Measurements from ENCODE around the gene KLHL9. TPM values are rescaled to one million over a fixed set of nuclear protein-coding genes. Genes with fewer than 3 reads are reported as not detected.
"Not testable (repeated sequence)": the region's sequence is repeated elsewhere in the genome, so short reads cannot be mapped to it uniquely, and the experiment has no call there.

The KLHL9 gene, protein sequence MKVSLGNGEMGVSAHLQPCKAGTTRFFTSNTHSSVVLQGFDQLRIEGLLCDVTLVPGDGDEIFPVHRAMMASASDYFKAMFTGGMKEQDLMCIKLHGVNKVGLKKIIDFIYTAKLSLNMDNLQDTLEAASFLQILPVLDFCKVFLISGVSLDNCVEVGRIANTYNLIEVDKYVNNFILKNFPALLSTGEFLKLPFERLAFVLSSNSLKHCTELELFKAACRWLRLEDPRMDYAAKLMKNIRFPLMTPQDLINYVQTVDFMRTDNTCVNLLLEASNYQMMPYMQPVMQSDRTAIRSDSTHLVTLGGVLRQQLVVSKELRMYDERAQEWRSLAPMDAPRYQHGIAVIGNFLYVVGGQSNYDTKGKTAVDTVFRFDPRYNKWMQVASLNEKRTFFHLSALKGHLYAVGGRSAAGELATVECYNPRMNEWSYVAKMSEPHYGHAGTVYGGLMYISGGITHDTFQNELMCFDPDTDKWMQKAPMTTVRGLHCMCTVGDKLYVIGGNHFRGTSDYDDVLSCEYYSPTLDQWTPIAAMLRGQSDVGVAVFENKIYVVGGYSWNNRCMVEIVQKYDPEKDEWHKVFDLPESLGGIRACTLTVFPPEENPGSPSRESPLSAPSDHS
- total RNA-seq = 10 to 100 TPM; 21.4 to 31.4 TPM

DNA sequence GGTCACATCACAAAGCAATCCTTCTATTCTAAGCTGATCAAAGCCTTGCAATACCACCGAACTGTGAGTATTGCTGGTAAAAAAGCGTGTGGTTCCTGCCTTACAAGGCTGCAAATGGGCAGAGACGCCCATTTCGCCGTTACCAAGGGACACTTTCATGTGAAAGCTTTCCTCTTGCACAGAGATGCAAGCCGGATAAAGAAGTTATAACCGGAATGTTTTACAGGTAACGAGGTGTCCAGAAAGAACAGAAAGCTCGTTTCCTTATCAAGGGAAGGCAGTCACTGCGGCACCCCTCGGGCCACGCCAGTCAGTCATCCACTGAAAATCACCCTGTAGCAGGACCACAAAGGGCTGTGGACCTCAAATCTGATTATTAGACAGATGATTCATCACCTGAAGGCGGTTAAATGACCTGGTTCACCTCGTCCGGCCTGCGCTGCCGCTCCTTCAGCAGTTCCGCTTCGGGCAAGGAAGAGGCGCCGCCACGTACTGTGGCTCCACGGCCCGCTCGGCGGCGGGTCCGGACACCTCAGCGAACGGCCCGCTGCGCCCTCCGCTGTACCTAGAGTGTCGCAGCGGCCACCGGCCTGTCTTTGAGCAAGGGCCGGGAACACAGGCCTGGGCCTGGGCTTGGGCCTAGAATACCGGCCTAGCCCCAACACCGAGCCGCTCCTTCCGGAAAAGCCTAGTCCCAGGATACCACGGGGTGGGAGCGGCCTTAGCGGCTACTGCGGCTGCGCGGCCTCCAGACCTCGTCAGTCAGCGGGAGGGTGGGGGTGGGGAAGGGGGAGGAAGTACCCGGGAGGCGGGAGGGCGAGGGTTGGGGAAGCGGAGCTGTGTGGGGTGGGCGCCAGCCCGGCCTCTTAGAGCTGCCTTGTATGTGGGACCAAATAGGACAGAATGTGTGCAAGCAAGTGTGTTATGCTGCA is at the start of gene KLHL9:
TSS of gene KLHL9 (minus strand) at position 704 of the 932 bp plus-strand sequence. CDS start at position 159, 545 bp downstream.
- DNase-seq (ENCODE audit: low spot score) = peak; percentile 91
- H3K27me3 ChIP-seq (replicated peaks; ENCODE audit: insufficient read depth) = no peaks in the 10 kb centered on the region
- intact Hi-C loops (cut with DNase I) = loop anchor here (5.0 to 10.0 kb wide), 2 partner anchors 467 to 670 kb away; partner anchors contain the start of genes CDKN2B and MTAP
- H3K9me3 ChIP-seq = no peaks in the 10 kb centered on the region
- H3K4me1 ChIP-seq (replicated peaks) = peaks cover 8% of the 10 kb centered on the region
- TF ChIP-seq POLR2A (IDR thresholded peaks at IDR 0.05) = peak; percentile 62
- TF ChIP-seq, protein P1, sequence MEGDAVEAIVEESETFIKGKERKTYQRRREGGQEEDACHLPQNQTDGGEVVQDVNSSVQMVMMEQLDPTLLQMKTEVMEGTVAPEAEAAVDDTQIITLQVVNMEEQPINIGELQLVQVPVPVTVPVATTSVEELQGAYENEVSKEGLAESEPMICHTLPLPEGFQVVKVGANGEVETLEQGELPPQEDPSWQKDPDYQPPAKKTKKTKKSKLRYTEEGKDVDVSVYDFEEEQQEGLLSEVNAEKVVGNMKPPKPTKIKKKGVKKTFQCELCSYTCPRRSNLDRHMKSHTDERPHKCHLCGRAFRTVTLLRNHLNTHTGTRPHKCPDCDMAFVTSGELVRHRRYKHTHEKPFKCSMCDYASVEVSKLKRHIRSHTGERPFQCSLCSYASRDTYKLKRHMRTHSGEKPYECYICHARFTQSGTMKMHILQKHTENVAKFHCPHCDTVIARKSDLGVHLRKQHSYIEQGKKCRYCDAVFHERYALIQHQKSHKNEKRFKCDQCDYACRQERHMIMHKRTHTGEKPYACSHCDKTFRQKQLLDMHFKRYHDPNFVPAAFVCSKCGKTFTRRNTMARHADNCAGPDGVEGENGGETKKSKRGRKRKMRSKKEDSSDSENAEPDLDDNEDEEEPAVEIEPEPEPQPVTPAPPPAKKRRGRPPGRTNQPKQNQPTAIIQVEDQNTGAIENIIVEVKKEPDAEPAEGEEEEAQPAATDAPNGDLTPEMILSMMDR (IDR thresholded peaks at IDR 0.05) = no peak
- TF ChIP-seq POLR2AphosphoS5 (IDR thresholded peaks at IDR 0.05) = peak; percentile 84
- under 1% methylated on average over 55 of the region's 55 CpGs for WGBS
- H3K27ac ChIP-seq = peak within 1 kb of the TSS; percentile 95 to 96
- H3K4me3 ChIP-seq = peak within 1 kb of the TSS; percentile 74 to 79
- H3K36me3 ChIP-seq = no peaks in the 10 kb centered on the region

DNA sequence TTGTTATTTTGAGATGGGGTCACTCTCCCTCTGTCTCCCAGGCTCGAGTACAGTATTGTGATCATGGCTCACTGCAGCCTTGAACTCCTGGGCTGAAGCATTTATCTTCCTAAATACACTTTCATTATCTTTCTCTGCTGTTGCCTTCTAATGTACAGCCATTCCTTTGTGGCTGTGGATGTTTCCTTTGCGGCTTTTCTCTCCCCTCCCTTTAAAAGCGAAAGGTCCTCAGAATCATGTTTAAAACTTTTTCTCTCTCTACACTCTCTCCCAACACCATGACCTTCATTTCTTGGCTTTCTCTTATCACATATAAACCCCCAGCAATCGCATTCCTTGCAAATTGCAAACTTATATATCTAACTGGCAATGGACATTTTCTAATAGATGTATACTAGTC is 48.4 kb upstream of the KLHL9 start:
- intact Hi-C loops (cut with DNase I) = no loop called here
- whole genome bisulfite sequencing = 78% methylated on average over 4 of the region's 4 CpGs

DNA sequence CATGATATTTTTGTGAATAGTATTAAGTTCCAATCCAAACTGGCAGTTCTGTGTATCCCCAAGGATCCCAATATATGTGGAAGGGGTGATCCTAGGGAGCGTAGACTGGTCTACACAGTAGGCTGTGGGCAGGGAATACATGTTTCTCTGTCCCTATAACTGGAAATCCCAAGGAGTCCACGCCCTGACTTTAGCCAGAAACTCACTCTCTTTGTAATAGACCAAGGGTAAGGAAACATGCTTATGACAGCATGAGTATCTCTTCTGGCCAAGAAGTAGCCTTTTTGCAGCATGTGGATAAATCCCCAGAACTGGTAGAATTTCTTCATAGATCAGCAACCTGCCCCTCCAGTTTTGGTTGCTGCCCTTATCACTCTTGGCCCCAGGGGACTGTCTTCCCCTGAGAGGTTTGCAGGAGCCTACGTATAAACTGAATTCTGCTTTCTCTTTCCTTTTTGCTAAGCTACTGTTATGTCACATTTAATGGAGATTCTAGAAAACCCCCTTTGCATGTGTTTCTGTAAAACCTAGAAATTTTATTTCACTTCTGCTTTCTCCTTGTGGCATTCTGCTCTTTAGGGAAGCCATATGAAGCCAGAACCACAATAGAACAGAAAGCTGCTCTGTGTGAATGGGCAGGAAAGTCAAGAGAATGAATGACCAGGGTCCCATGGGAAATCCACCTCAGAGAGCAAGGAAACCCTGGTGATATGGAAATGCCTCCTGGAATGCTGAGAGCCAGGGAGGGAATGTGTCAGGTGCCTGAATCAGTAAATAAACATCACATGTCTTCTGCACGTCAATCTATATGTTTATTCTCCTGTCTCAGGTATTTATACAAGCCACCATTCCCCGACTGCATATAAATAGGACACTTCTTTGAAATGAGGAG is 46.5 kb upstream of the KLHL9 start:
- intact Hi-C loops (cut with DNase I) = no loop called here
- no peak overlapping the region for H3K27ac ChIP-seq
- no peaks in the 10 kb centered on the region for H3K4me1 ChIP-seq (replicated peaks)
- peaks cover 2% of the 10 kb centered on the region for H3K27me3 ChIP-seq (replicated peaks; ENCODE audit: insufficient read depth)
- no peaks in the 10 kb centered on the region for H3K9me3 ChIP-seq
- no peak for DNase-seq (ENCODE audit: low spot score)
- 53% methylated on average over 5 of the region's 5 CpGs for WGBS
- no peaks in the 10 kb centered on the region for H3K36me3 ChIP-seq
- H3K4me3 ChIP-seq = no peak overlapping the region
- TF ChIP-seq POLR2AphosphoS5 (IDR thresholded peaks at IDR 0.05) (no peak), POLR2A (IDR thresholded peaks at IDR 0.05) (no peak)
- TF ChIP-seq, protein P1 (IDR thresholded peaks at IDR 0.05) = no peak

More for the DNA sequence above, 48.4 kb upstream of the KLHL9 start:
- Histone ChIP-seq H3K27me3 (replicated peaks; ENCODE audit: insufficient read depth) (peaks cover 2% of the 10 kb centered on the region), H3K4me1 (replicated peaks) (no peaks in the 10 kb centered on the region), H3K9me3 (no peaks in the 10 kb centered on the region), H3K4me3 (no peak overlapping the region), H3K36me3 (no peaks in the 10 kb centered on the region), H3K27ac (no peak overlapping the region)
- no peak for DNase-seq (ENCODE audit: low spot score)
- TF ChIP-seq, protein P1 (IDR thresholded peaks at IDR 0.05) = no peak

DNA sequence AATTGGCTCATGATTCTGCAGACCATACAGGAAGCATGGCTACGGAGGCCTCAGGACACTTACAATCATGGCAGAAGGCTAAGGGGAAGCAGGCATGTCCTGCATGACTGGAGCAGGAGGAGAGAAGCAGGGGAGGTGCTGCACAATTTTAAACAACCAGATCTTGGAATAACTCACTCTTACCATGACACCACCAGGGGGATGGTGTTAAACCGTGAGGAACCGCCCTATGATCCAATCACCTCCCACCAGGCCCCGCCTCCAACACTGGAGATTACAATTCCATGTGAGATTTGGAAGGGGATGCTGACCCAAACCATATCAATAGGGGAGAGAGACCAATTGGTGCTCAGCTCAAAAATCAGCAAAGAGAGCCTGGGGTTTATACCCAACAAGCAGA is 36.3 kb upstream of the KLHL9 start:
- intact Hi-C loops (cut with DNase I); H3K4me1 ChIP-seq (replicated peaks); H3K27ac ChIP-seq; H3K4me3 ChIP-seq; H3K27me3 ChIP-seq (replicated peaks; ENCODE audit: insufficient read depth); H3K9me3 ChIP-seq; DNase-seq (ENCODE audit: low spot score); H3K36me3 ChIP-seq: not testable (repeated sequence)
- 81% methylated on average over 4 of the region's 4 CpGs for WGBS
